Cardiac muscle cell (in vitro differentiated cells and primary cell): ENCODE measurements around the gene ADAMTS2. TPM values are rescaled to one million over a fixed set of nuclear protein-coding genes. Genes with fewer than 3 reads are reported as not detected.

Experiments used
- DNase-seq, 2 donors: peaks; one replicate each; pipeline versions ENCODE4 v3.0.0 to v3.0.0-alpha.2; 2010 to 2017; ENCODE audit warnings: low read depth in 1 of 2, low spot score in 1 of 2
- H3K27ac ChIP-seq: fragments of 200-600 bp; sonication (generic); 2 replicates; pipeline ENCODE4 v1.5.1; 2016
- H3K27me3 ChIP-seq: fragments of 200-600 bp; sonication (generic); 2 replicates; pipeline ENCODE4 v1.6.0; 2016; ENCODE audit warnings: control low read depth
- H3K36me3 ChIP-seq: fragments of 200-600 bp; sonication (generic); 2 replicates; pipeline ENCODE4 v1.5.1; 2016; ENCODE audit warnings: control low read depth
- H3K4me1 ChIP-seq: fragments of 200-600 bp; sonication (generic); 2 replicates; pipeline ENCODE4 v1.8.1; 2017; ENCODE audit warnings: low read depth, mild to moderate bottlenecking, mixed run types
- H3K4me3 ChIP-seq: fragments of 200-600 bp; sonication (generic); 2 replicates; pipeline ENCODE4 v1.5.1; 2016; ENCODE audit warnings: mild to moderate bottlenecking
- H3K9me3 ChIP-seq: fragments of 200-600 bp; sonication (generic); 2 replicates; pipeline ENCODE4 v1.5.1; 2017; ENCODE audit warnings: low read depth, mild to moderate bottlenecking, control low read depth
- CTCF ChIP-seq: IDR thresholded peaks from 2 replicates; pipeline ENCODE4 v1.5.1; 2012; ENCODE audit warnings: low read depth, mild to moderate bottlenecking, low read length
- polyA plus RNA-seq: library from polyadenylated mRNA; unstranded; fragments of >200 nt; fragmentation: Nextera tagmentation; extraction: Ambion mirVana; gene quantifications from 2 replicates; pipeline ENCODE4 v1.2.1, GENCODE V29; 2016
- total RNA-seq: library from RNA; depleted of rRNA; stranded (reverse); fragments of >200 nt; gene quantifications from 2 replicates; pipeline ENCODE4 v1.2.3, GENCODE V29; 2016

The ADAMTS2 gene
- total and polyA plus RNA-seq, 2 experiments from 2014 or later: 3.1 to 8.8 TPM

- no peaks in the 10 kb centered on the region for H3K27me3 ChIP-seq
- H3K4me3 ChIP-seq: no peak overlapping the region
- H3K36me3 ChIP-seq: no peaks in the 10 kb centered on the region
- H3K4me1 ChIP-seq: no peaks in the 10 kb centered on the region
- no peaks in the 10 kb centered on the region for H3K9me3 ChIP-seq
- peak in 1 of 2 donors; percentile 22 for DNase-seq
- TF ChIP-seq CTCF: no peak
- no peak overlapping the region for H3K27ac ChIP-seq
Measured at GRCh38 chr5:179241764-179242370, 103.4 kb downstream of the ADAMTS2 start.

GRCh38 chr5:179241175-179241574 is 104.1 kb downstream of the ADAMTS2 start:
- H3K4me1 ChIP-seq: no peaks in the 10 kb centered on the region
- DNase-seq: no peak
- H3K36me3 ChIP-seq: no peaks in the 10 kb centered on the region
- H3K4me3 ChIP-seq: no peak overlapping the region
- no peak overlapping the region for H3K27ac ChIP-seq
- no peaks in the 10 kb centered on the region for H3K9me3 ChIP-seq
- no peaks in the 10 kb centered on the region for H3K27me3 ChIP-seq
- TF ChIP-seq CTCF: no peak

GRCh38 chr5:179240561-179240960 is 104.7 kb downstream of the ADAMTS2 start:
- Histone ChIP-seq H3K36me3 (no peaks in the 10 kb centered on the region), H3K27me3 (no peaks in the 10 kb centered on the region), H3K4me1 (no peaks in the 10 kb centered on the region), H3K4me3 (no peak overlapping the region), H3K9me3 (no peaks in the 10 kb centered on the region), H3K27ac (no peak overlapping the region)
- TF ChIP-seq CTCF: no peak
- no peak for DNase-seq

- Histone ChIP-seq H3K4me1 (no peaks in the 10 kb centered on the region), H3K27me3 (no peaks in the 10 kb centered on the region), H3K36me3 (no peaks in the 10 kb centered on the region), H3K9me3 (no peaks in the 10 kb centered on the region), H3K27ac (no peak overlapping the region), H3K4me3 (no peak overlapping the region)
- TF ChIP-seq CTCF: no peak
- DNase-seq: no peak
Measured at GRCh38 chr5:179239256-179240135, 105.8 kb downstream of the ADAMTS2 start.

- TF ChIP-seq CTCF: no peak
- Histone ChIP-seq H3K4me3 (no peak overlapping the region), H3K27ac (no peak overlapping the region), H3K27me3 (no peaks in the 10 kb centered on the region), H3K9me3 (no peaks in the 10 kb centered on the region), H3K4me1 (no peaks in the 10 kb centered on the region), H3K36me3 (no peaks in the 10 kb centered on the region)
- DNase-seq: no peak
Measured at GRCh38 chr5:179238628-179238970, 106.7 kb downstream of the ADAMTS2 start.
